Measurements from ENCODE around the gene IDUA. TPM values are rescaled to one million over a fixed set of nuclear protein-coding genes. Genes with fewer than 3 reads are reported as not detected.

The IDUA gene
- total RNA-seq, 4 donors from 2014 or later = 15.5 to 32.2 (median 16.9) TPM

DNA sequence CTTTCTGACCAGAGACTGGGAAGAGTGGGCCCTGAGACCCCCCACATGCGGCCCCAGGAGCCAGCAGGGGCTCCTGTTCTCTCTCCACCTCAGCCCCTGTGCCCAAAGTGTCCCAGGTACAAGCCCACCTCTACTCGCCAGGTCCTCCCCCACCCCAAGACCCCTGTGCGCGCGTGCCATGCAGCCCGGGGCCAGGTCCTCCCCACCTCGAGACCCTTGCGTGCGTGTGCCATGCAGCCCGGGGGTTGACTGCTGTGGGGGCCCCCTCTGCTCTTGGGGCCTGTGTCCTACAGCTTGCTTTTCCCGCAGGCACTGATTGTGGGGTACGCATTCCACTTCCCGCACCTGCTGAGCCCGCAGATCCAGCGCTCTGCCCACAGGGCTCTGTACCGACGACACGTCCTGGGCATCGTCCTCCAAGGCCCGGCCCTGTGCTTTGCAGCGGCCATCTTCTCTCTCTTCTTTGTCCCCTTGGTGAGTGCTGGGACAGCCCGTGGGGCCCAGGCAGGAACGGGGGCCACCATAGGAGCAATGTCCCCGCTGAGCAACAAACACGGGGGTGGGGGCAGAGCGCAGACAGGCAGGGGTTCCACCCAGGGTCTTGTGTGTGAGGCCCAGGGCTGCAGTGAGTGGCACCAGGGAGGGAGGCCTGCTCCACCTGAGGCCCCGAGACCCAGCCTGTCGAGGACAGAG is 33.8 kb upstream of the IDUA start:
- TF ChIP-seq, protein P1, sequence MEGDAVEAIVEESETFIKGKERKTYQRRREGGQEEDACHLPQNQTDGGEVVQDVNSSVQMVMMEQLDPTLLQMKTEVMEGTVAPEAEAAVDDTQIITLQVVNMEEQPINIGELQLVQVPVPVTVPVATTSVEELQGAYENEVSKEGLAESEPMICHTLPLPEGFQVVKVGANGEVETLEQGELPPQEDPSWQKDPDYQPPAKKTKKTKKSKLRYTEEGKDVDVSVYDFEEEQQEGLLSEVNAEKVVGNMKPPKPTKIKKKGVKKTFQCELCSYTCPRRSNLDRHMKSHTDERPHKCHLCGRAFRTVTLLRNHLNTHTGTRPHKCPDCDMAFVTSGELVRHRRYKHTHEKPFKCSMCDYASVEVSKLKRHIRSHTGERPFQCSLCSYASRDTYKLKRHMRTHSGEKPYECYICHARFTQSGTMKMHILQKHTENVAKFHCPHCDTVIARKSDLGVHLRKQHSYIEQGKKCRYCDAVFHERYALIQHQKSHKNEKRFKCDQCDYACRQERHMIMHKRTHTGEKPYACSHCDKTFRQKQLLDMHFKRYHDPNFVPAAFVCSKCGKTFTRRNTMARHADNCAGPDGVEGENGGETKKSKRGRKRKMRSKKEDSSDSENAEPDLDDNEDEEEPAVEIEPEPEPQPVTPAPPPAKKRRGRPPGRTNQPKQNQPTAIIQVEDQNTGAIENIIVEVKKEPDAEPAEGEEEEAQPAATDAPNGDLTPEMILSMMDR (IDR thresholded peaks at IDR 0.05) = no peak
- ATAC-seq (ENCODE audit: low FRiP score) = no peak
- no peak for DNase-seq (ENCODE audit: low spot score)

DNA sequence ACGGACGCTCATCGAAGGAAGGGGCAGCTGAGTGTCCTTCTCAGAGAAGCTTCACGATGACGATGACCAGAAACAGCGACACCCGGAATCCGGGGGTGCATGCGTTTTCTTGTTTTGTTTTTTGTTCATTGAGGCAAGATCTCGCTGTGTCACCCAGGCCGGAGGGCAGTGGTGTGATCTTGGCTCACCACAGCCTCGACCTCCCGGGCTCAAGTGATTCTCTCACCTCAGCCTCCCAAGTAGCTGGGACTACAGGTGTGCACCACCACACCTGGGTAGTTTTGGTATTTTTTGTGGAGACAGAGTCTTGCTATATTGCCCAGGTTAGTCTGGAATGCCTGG is 33.3 kb upstream of the IDUA start:
- DNase-seq (ENCODE audit: low spot score) (no peak), ATAC-seq (ENCODE audit: low FRiP score) (no peak)
- TF ChIP-seq, protein P1 (IDR thresholded peaks at IDR 0.05) = no peak

DNA sequence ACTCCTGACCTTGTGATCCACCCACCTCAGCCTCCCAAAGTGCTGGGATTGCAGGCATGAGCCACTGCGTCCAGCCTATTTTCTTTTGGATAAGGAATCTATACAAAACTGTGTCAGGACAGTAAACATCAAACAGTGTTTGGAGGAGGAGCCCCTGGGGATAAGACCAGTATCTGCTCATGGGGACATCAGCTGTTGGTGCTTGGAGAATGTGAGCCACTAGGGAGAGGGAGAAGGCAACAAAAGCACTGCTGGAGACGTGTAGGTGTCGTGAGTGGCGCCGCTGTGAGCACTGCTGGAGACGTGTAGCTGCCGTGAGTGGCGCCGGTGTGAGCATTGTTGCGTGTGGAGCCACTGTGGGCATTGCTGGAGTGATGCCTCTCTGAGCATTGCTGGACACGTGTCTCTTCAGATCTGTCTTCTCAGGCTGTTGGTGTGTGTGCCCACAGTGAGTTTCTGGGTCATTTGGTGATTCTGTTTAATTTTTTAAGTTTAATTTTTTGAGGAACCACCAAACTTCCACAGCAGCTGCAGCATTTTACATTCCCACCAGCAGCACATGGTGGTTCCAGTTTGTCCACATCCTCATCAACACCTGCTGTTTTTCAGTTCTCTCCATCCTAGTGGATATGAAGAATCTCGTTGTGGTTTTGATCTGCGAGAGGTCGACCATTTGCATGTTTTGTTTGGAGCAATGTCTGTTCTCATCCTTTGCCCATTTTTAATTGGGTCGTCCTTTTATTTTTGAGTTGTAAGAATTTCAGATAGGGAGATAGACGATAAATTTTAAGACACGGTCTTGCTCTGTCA is 32.4 kb upstream of the IDUA start:
- ATAC-seq (ENCODE audit: low FRiP score) (no peak), DNase-seq (ENCODE audit: low spot score) (no peak)
- TF ChIP-seq, protein P1 (IDR thresholded peaks at IDR 0.05) = no peak

DNA sequence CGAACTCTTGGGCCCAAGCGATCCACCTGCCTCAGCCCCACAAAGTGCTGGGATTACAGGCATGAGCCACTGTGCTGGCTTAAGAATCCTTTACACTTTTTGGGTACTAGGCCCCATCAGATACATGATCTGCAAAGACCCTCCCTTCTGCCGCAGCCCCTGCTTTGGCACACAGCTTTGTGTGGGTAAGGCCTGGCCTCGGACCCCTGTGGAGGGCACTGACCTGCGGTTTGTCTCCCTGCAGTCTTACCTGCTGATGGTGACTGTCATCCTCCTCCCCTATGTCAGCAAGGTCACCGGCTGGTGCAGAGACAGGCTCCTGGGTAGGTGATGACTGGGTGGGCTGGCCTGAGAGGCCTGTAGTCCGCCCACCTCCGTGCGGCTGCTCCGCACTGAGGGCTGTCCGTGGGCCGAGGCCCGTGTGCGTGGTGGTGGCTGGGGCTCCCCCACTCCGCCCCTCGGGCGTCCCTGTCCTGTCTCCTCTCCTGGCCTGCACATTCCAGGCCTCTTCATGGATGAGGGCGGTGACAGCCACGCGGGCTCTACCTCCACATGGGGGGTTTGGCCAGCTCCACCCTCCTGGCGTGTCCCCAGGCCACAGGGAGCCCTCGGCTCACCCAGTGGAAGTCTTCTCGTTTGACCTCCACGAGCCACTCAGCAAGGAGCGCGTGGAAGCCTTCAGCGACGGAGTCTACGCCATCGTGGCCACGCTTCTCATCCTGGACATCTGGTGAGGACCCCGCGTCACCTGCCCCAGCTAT is 31.5 kb upstream of the IDUA start:
- DNase-seq (ENCODE audit: low spot score) (no peak), ATAC-seq (ENCODE audit: low FRiP score) (no peak)
- TF ChIP-seq, protein P1 (IDR thresholded peaks at IDR 0.05) = no peak

DNA sequence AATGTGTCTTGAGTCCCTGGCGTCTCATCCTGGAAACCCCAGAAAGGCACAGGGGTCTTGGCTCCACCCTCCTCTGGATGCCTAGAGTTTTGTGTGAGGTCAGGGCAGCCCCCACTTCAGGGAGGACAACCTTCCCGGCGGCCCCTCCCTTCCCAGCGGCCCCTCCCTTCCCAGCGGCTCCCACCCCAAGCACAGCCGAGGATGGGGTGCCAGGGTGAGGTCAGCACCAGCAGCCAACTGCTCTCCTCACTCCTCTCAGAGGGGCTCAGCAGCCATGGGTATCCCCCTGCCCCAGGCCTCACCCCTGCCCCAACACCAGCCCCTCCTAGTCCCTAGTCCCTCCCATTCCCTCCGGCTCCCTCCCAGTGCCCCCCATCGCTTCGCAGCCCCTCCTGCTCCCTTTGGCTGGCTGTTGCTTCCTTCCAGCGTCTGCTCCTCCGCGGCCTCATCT is 30.9 kb upstream of the IDUA start:
- DNase-seq (ENCODE audit: low spot score) (no peak), ATAC-seq (ENCODE audit: low FRiP score) (no peak)
- TF ChIP-seq, protein P1 (IDR thresholded peaks at IDR 0.05) = no peak

DNA sequence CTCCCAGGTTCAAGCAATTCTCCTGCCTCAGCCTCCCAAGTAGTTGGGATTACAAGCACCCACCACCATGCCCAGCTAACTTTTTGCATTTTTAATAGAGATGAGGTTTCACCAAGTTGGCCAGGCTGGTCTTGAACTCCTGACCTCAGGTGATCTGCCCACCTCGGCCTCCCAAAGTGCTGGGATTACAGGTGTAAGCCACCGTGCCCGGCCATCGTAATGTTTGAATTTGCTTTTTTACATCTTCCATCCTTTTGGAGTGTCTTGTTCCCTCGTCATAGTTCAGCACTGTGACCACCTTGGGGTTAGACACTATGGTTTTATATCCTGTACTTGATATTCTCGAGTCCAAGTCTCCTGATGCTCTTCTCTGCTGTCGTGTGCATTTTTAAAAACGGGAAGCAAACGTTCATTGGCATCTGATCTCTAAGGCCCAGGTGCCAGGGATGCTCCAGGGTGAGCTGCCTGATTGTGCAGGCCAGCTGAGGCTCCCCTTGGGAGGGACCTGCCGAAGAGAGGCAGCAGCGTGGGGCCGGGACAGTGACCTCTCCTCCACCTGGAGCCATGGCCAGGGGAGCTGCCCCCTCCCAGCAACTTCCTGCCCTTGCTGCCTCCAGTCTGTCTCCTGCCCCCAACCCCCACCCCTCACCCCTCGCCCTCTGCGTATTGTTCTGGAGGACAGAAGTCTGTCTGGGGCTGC is 30.2 kb upstream of the IDUA start:
- no peak for ATAC-seq (ENCODE audit: low FRiP score)
- no peak for DNase-seq (ENCODE audit: low spot score)
- TF ChIP-seq, protein P1 (IDR thresholded peaks at IDR 0.05) = no peak
